Hippocampal formation (tissue), 2 donors: ENCODE data around the gene ARFIP2.

ENCODE experiments used
- DNase-seq, 2 donors: peaks; one replicate each; lab custom pipeline; 2025; lab: John Stamatoyannopoulos, UW

ARFIP2 gene

GRCh38 chr11:6482441-6482840 is 1.3 kb upstream of the ARFIP2 start:
- DNase-seq = no peak

- no peak for DNase-seq
Measured at GRCh38 chr11:6481924-6482275, 769 bp upstream of the ARFIP2 start.

- DNase-seq = no peak
Measured at GRCh38 chr11:6480299-6480914, 724 bp downstream of the ARFIP2 start.

GRCh38 chr11:6476571-6476970 is 4.6 kb downstream of the ARFIP2 start:
- DNase-seq = no peak

GRCh38 chr11:6475936-6476335 is 5.2 kb downstream of the ARFIP2 start:
- DNase-seq = no peak

GRCh38 chr11:6474806-6475500 is 6.2 kb downstream of the ARFIP2 start:
- no peak for DNase-seq

GRCh38 chr11:6474413-6474792 is 6.7 kb downstream of the ARFIP2 start:
- DNase-seq = no peak

GRCh38 chr11:6473451-6474412 is 7.4 kb downstream of the ARFIP2 start, which contains the start of gene TRIM3:
Gene TRIM3 (minus strand): TSS chr11:6473941. CDS start chr11:6465695, 8,246 bp downstream.
- peak; percentile 91 for DNase-seq

GRCh38 chr11:6472934-6473333 is 8.2 kb downstream of the ARFIP2 start:
- no peak for DNase-seq

GRCh38 chr11:6469599-6469998 is 11.5 kb downstream of the ARFIP2 start:
- no peak for DNase-seq

GRCh38 chr11:6468712-6469495 is 12.2 kb downstream of the ARFIP2 start:
- DNase-seq = peak; percentile 85 to 87

GRCh38 chr11:6459099-6459450 is 22.1 kb downstream of the ARFIP2 start:
- DNase-seq = no peak

- no peak for DNase-seq
Measured at GRCh38 chr11:6458352-6459098, 22.6 kb downstream of the ARFIP2 start.

- DNase-seq = no peak
Measured at GRCh38 chr11:6457581-6458320, 23.4 kb downstream of the ARFIP2 start.

- no peak for DNase-seq
Measured at GRCh38 chr11:6456361-6457073, 24.6 kb downstream of the ARFIP2 start.

- DNase-seq = no peak
Measured at GRCh38 chr11:6455070-6455469, 26.1 kb downstream of the ARFIP2 start.

GRCh38 chr11:6453152-6453551 is 28.0 kb downstream of the ARFIP2 start:
- DNase-seq = no peak

GRCh38 chr11:6452219-6452618 is 28.9 kb downstream of the ARFIP2 start:
- no peak for DNase-seq

GRCh38 chr11:6448574-6448973 is 32.6 kb downstream of the ARFIP2 start:
- no peak for DNase-seq
